GM18909 (cell line): ENCODE results near the gene S100A4.
"Not testable (repeated sequence)": the region's sequence is repeated elsewhere in the genome, so short reads cannot be mapped to it uniquely, and the experiment has no call there.

Source experiments
- ATAC-seq: cut with Tn5 transposase; IDR thresholded peaks from one replicate; pipeline ENCODE4 v1.9.1; 2021; ENCODE audit warnings: mild to moderate bottlenecking; ENCODE audit not compliant: unreplicated experiment, poor library complexity

The S100A4 gene

DNA sequence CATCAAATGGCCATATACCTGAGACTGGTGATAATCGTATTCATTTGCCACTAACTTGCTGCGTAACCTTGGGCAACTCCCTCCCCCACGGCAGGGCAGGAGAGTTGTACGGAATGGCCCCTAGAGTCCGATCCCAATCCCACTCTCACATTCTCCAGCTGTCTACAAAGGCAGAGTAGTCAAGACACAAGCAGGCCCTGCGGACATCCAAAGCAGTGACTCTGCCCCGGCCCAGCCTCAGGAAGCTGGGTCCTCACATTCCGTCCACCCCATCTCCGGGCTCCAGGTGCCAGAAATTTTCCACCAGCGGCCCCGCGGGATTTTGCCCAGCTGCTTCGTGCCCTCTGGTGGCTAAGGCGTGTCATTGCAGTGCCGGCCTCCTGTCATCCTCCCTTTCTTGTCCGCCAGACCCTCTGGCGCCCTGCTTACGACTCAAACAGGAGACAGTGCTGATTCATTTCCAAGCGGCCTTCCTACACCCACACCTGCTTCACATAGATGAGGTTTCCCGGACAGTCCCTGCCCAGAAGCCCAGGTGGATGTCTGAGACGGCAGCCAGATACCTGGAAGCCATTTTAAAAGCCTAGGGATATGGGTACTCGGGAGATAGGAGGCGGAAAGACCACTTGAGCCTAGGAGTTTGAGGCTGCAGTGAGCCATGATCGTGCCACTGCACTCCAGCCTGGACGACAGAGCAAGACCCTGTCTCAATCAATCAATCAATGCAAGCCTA is 22.9 kb upstream of the S100A4 start:
- ATAC-seq, result no peak

DNA sequence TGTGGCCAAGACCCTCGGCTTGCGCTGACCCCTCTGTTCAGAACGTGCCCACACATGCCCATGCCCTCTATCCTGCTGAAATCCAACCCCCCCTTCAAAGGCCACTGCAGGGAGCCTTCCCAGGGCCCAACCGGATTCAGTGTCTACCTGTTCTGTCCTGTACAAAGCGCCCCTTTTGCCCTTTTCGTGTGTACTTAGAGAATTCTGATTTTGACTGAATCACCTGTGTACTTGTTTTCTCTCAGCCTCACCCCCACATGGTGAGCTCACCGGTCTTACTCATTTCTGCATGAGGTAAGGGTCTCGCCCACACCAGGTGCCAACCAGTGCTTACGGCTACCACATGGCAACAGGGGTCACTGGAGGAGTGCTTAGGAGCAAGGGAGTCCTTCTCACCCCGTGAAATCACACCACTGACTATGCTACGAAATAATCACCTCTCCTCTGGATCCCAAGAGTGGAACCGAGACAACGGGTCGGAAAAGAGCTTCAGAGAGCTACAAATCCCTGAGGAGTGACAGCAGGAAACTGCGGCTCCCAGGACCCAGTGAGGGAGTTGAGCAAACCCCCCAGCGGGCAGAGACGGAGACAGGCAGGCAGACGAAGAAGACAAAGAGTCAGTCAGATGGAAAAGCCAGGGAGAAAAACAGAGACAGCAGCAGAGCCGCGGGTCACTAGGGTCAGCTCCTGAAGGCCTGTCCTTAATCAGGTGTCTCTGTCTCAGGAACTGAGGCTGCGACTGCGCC is 22.2 kb upstream of the S100A4 start:
- no peak for ATAC-seq

GRCh38 chr1:153566414-153567371 is 21.1 kb upstream of the S100A4 start:
- no peak for ATAC-seq

GRCh38 chr1:153565529-153566374 is 20.1 kb upstream of the S100A4 start, which contains the start of gene S100A2:
Gene S100A2 (minus strand): TSS chr1:153565844. CDS start chr1:153563877, 1,967 bp downstream.
- no peak for ATAC-seq

- no peak for ATAC-seq
These were observed 18.4 kb upstream of the S100A4 start for GRCh38 chr1:153563991-153564390.

DNA sequence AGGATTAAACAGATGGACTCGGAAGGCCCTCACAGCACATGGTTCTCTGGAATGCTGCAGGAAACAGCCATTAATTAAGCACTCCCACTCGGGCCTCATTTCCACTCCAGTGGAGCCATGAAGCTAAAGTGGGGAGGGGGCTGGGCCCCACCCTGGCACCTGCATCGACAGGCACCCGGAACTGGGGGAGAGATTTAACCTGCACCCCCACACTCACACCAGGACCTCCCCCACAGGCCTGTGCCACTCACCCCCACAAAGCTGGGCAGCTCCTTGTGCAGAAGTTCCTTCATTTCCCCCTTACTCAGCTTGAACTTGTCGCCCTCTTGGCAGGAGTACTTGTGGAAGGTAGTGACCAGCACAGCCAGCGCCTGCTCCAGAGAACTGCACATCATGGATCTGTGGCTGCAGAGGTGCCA is 17.9 kb upstream of the S100A4 start:
- ATAC-seq, result no peak

- not testable (repeated sequence) for ATAC-seq
These were observed 16.4 kb upstream of the S100A4 start for GRCh38 chr1:153562021-153562420.

DNA sequence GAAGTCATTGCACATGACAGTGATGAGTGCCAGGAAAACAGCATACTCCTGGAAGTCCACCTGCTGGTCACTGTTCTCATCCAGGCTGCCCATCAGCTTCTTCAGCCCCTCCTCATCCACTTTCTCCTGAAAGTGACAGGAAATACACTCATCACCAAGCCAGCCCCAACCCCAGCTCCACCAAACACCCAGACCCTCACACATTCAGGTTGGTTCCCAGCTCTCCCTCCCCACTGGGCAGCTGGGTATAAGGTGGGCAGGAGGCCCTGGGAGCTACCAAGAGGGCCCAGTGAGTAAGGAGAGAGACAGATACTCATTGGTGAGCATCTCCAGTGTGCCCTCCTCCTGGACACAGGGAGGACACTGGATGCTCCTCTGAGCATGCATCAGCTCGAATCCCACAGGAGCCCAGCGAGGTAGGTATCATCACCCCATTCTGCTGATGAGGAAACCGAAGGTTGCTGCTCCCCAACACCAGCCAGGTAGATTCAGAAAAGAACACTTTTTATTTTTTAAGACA is 15.9 kb upstream of the S100A4 start:
- no peak for ATAC-seq

DNA sequence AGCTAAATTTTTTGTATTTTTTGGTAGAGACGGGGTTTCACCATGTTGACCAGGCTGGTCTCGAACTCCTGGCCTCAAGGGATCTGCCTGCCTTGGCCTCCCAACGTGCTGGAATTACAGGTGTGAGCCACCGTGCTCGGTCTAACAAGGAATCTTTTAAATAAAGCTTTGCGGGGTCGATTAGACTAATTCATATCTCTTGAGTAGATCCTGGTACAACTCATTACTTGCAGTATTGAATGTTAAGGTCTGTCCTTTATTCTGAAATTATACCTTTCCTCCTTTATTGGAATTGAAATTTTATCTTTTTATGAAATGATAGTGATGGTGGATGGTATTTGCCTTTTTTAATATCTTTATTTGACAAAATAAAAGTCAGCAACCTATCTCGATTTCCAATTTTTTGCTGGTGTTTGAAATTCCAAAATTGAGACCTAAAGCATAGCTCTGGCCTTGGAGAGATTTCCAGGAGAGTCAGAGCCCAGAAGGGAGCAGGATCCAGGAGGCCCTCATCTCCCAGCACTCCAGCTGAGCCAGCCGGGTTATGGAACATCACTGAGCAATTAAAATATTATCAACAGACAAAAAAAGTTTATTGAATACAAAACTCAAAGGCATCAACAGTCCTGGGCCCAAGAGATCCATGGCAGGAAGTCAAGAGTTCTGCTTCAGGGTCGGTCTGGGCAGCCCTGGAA is 15.3 kb upstream of the S100A4 start:
- no peak for ATAC-seq

DNA sequence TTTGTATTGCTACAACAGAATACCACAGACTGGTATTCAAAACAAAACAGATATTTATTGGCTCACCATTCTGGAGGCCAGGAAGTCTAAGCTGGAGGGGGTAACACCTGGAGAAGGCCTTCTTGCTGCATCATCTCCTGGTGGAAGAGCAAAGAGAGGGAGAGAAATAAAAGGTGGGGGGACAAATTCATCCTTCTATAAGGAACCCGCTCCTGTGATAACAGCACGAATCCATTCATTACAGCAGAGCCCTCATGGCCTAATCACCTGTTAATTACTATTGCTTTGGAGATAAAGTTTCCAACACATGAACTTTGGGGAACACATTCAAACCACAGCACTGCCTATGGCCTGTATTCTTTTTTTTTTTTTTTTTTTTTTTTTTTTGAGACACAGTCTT is 14.6 kb upstream of the S100A4 start:
- ATAC-seq, result no peak

DNA sequence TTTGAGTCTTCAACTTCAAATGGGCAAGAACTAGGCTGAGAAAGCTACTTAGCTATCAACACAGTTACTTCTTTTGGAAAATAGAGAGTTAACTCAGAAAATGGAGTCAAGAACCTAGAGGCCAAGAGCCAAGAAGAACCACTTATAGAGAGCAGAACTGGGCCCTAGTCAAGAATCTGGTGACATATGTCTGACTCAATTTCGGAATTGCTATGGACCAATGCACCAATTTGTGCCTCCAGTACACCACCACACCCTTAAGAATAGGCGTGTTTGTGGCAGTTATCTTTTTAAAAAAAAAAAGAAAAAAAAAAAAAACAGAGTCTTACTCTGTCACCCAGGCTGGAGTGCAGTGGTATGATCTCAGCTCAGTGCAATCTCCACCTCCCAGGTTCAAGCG is 12.3 kb upstream of the S100A4 start:
- ATAC-seq, result no peak

- ATAC-seq, result no peak
These were observed 10.7 kb upstream of the S100A4 start for GRCh38 chr1:153556348-153556747.

GRCh38 chr1:153553830-153554541 is 8.4 kb upstream of the S100A4 start:
- no peak for ATAC-seq

DNA sequence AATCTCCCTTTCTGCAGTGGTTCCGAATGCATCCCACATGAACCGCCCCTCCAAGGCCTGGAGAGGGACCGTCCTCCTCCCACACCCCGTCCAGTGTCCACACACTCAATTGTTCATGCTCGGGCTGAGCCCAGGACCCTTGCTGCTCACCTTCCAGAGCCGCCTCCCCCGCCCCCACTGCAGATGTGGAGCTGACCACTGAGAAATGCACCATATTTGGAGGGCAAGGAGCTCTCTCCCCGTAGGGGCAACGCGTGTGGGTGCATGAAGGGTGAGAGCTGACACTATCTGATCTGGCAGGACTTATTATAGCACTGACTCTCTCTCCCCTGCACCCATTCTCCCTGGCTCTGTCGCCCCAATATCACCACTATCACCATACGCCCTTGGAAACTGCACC is 7.5 kb upstream of the S100A4 start:
- no peak for ATAC-seq

DNA sequence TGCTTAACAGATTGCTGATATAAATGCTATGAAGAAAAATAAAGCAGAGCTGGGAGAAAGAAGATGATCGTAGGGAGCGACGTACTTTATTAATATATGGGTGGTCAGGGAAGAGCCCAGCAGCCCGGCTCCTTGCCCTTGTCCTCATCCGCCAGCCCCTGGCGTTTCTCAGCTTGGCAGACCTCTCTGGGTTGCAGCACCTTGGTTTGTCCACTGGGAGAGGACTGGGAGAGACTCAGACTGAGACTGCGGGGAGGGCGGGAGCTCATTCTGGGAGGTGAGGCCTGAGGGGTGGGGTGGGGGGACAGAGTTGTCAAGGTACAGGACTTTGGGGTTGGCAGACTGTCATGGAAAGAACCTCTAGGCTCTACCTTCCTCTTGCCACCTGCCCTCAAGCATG is 6.7 kb upstream of the S100A4 start:
- no peak for ATAC-seq

GRCh38 chr1:153550827-153551500 is 5.4 kb upstream of the S100A4 start:
- no peak for ATAC-seq

DNA sequence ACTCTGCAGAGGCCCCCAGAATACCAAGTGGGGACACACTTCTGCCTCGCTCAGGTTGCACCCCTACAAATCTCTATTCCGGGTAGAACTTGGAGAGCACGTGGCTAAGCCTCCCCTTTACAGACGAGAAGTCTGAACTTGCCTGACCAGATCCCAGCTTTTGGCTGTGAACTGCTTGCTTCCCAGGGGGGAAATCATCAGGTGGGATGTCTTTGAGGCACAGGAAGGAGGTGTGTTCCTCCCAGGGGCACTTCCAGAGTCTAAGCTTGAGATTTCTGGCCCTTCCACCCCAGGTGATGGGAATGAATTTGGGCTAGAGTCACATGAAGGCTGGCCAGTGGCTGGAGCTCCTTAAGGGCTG is 4.8 kb upstream of the S100A4 start:
- no peak for ATAC-seq
